Stimulated activated CD4-positive, alpha-beta T cell treated with anti-CD3 and anti-CD28 coated beads, Interleukin-2, amount 100 ng/mL, for 4 hours (primary cell): Measurements from ENCODE around the gene NCKAP5L.
"Not testable (repeated sequence)": the region's sequence is repeated elsewhere in the genome, so short reads cannot be mapped to it uniquely, and the experiment has no call there.

Source experiments
- DNase-seq: peaks from one replicate; pipeline ENCODE4 v3.0.0-alpha.2; 2020; ENCODE audit warnings: low read depth

Gene NCKAP5L

DNA sequence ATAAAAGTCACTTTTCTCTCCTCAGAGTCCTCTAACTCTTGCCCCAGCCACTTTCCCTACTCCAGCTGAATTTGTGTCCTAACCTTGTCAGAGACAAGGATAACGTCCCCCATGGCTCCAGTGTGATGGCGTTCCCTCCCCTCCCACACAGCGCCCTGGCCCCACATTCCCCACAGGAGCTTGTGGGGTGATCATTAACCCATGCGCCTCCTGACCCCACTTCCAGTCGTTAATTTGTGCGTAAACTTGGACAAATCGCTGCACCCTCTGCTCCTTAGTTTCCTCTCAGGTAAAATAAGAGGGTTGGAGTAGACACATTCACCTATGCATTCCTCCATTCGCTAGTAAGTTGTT lies 37.5 kb upstream of the NCKAP5L start:
- DNase-seq, result no peak

- DNase-seq, result no peak
These were observed 37.0 kb upstream of the NCKAP5L start for GRCh38 chr12:49865109-49865781.

DNA sequence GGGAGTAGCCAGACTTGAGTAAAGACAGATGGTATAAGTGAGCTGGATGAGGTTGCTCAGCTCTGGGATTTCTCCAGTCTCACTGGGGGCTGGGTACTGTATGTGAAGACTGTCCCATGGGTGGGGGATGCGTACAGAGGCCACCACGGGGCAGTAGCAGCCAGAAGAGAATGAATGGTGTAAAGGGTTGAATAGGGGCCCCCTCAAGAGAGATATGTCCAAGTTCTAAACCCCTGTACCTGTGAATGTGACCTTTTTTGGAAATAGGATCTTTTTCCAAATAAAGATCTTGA lies 36.5 kb upstream of the NCKAP5L start:
- no peak for DNase-seq

DNA sequence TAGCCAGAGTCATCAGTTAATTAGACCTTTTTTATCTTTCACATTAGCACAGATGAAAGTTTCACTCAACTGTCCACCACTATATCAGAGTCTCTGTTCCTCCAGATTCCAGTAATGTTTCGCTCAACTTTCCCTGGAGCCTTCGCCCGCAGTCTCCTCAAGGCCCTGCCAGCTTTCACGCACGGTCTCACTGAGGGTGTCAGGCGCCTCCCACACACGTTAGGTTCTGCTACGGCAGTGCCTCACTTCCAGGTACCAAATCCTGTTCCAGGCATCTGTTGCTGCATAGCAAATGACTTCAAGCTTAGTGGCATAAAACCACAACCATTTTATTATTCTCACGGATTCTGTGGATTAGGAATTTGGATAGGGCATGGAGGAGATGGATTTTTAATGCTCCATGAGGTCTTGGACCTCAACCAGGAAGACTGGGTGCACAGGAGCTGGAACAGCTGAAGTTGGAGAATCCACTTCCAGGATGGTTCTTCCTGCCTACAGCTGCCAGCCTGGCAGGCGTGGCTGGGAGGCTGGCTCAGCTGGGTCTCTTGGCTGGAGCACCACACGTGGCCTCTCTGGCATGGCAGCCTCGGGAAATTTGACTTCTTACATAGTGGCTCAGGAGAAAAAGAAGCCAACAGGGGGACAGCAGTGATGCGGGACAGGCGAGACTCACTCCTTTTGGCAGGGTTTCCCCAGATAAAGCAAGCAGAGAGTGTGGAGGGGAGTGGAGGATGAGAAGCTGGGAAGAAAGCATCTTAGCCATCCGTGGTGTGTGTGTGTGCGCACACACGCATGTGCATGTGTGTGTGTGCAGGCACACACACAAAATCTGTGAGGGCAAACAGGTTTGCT lies 36.0 kb upstream of the NCKAP5L start:
- DNase-seq, result no peak

GRCh38 chr12:49860921-49861320 lies 32.7 kb upstream of the NCKAP5L start:
- not testable (repeated sequence) for DNase-seq

DNA sequence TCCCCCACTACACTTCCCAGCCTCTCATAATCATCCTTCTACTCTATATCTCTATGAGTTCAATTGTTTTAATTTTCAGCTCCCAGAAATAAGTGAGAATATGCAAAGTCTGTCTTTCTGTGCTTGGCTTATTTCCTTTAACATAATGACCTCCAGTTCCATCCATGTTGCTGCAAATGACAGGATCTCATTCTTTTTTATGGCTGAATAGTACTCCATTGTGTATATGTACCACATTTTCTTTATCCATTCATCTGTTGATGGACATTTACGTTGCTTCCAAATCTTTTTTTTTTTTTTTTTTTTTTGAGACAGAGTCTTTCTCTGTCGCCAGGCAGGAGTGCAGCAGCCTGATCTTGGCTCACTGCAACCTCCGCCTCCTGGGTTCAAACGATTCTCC lies 27.7 kb upstream of the NCKAP5L start:
- not testable (repeated sequence) for DNase-seq

GRCh38 chr12:49854976-49855375 lies 26.8 kb upstream of the NCKAP5L start:
- no peak for DNase-seq

- no peak for DNase-seq
These were observed 25.5 kb upstream of the NCKAP5L start for GRCh38 chr12:49853671-49854070.

DNA sequence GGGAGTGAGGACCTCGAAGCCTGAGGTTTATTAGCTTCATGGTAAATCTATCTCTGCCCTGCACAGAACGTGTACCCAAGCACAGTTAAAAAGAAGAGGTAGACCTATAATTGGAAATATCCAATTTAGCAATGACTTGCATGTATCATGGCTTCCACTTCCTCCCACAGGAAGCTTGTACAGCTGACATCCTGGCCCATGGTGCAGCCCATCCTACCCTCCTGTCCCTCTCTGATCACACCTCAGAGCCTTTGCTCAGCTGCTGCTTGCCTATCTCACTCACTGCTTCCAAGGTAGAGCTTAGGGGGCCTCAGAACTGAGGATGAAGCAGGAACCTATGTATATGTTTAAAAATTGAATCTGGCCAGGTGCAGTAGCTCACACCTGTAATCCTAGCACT lies 18.9 kb upstream of the NCKAP5L start:
- DNase-seq, result no peak

- no peak for DNase-seq
These were observed 17.8 kb upstream of the NCKAP5L start for GRCh38 chr12:49846032-49846431.

DNA sequence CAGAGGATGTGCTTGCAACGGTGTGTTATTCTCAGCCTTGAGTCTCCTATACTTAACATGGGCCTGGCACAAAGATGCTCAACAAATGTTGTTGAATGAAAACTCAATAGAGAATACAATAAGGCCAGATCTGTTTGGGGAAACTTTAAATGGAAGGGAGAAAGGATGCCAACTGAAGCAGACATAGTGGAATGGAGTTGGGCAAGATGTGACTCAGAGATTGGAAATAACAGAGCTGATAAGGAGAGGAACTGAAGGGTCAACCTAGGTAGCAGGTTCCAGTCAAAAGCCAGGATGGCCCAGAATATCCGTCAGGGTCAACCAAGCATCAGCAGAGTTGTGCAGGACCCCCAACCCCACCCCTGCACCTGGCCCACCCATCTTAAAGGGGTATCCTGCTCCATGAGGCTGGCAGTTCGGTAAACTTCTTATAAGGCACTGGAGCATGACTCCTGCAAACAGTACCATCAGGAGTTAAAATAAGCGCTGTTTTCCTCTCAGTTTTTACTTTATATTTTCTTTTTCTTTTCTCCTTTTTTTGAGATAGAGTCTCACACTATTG lies 15.7 kb upstream of the NCKAP5L start:
- no peak for DNase-seq

GRCh38 chr12:49843411-49843810 lies 15.2 kb upstream of the NCKAP5L start:
- no peak for DNase-seq

- DNase-seq, result peak; percentile 89
These were observed 14.5 kb upstream of the NCKAP5L start, which contains the start of gene BCDIN3D for GRCh38 chr12:49842519-49843352. Gene BCDIN3D (minus strand): TSS chr12:49843106. CDS start chr12:49843087, 19 bp downstream.

- DNase-seq, result no peak
These were observed 10.9 kb upstream of the NCKAP5L start for GRCh38 chr12:49838973-49839633.

DNA sequence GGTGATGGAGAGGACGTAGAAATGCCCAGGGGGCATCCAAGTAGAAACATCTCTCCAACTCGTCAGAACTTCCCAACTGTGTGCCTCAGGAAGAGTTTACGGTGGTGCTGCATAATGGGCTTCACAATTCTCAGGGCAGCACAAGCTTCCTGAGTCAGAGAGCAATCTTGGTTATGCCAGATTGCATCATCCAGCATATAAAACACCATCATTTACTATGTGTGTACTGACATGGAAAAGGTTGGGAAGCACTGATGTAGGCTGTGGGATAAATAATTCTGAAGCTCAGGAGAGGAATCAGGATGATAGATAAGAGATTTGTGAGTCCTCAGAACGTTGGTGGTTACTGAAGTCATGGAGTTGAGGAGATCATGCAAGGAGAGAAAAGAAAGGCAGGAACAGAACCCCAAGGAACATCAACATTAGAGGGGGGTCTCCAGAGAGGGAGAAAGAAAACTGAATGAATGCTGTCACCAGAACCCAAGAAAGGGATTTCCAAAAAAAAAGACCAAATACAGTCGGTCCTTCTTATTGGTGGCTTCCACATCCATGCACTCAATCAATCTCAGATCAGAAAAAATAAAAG lies 4.7 kb upstream of the NCKAP5L start:
- DNase-seq, result no peak

- DNase-seq, result no peak
These were observed 3.5 kb upstream of the NCKAP5L start for GRCh38 chr12:49831717-49832116.

GRCh38 chr12:49827401-49828099 lies 663 bp downstream of the NCKAP5L start:
- peak; percentile 33 for DNase-seq

DNA sequence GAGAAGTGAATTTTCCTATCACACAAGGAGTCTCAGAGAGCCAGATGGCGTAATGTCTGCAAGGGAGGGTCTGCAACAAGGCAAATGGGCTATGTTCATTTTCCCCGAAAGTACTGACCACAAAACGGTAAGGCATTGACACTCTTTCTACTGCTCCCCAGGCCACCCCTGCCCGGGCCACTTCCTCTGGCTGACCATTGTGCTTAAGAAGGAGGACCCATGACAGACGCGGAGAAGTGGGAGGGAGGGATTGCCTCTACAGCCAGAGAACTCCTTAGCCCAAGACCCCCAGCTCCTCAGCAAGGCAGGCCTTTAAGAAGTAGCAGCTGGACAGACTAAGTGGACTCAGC lies 1.2 kb downstream of the NCKAP5L start:
- no peak for DNase-seq

- DNase-seq, result no peak
These were observed 2.2 kb downstream of the NCKAP5L start for GRCh38 chr12:49825971-49826421.

- DNase-seq, result no peak
These were observed 2.7 kb downstream of the NCKAP5L start for GRCh38 chr12:49825360-49825970.
